Naive thymus-derived CD4-positive, alpha-beta T cell (primary cell): ENCODE data around the gene GPR55. TPM values are rescaled to one million over a fixed set of nuclear protein-coding genes. Genes with fewer than 3 reads are reported as not detected.

Experiments used
- ATAC-seq: fragments of 150-1000 bp; cut with Tn5 transposase; 2 replicates; pipeline ENCODE4 v1.10.0; 2021; ENCODE audit warnings: mild to moderate bottlenecking, moderate library complexity
- CTCF ChIA-PET: fragments of 350-600 bp; sonication (Branson Sonifier 250); formaldehyde crosslinking; loops from one replicate; lab custom pipeline; 2021; ENCODE audit warnings: antibody characterized with exemption; lab: Charles Lee
- POLR2A ChIA-PET: fragments of 350-600 bp; sonication (Branson Sonifier 250); formaldehyde crosslinking; loops from one replicate; lab custom pipeline; 2021; ENCODE audit warnings: antibody characterized with exemption, inconsistent platforms; lab: Charles Lee
- DNase-seq, 9 donors: peaks; one replicate each; pipeline versions ENCODE4 v3.0.0 to v3.0.0-alpha.2; 2020 to 2022; ENCODE audit warnings: mixed read lengths in 1 of 9
- H3K27ac ChIP-seq: one replicate; pipeline ENCODE4 v1.7.0; 2013; ENCODE audit warnings: mild to moderate bottlenecking, low read depth, low read length, moderate library complexity
- H3K27me3 ChIP-seq, 2 donors: one replicate each; pipeline ENCODE4 v1.7.0; 2013; ENCODE audit warnings: low read length in 2 of 2, mild to moderate bottlenecking in 2 of 2, moderate library complexity in 2 of 2; ENCODE audit not compliant: control insufficient read depth in 2 of 2, insufficient read depth in 2 of 2
- H3K36me3 ChIP-seq, 3 experiments: 1 replicate in 2 of 3; 2 replicates in 1 of 3; pipeline ENCODE4 v1.7.0; 2013; ENCODE audit warnings: low read length in 3 of 3, mild to moderate bottlenecking in 3 of 3, moderate library complexity in 1 of 3; ENCODE audit not compliant: insufficient read depth in 3 of 3, control insufficient read depth in 2 of 3
- H3K4me1 ChIP-seq, 2 donors: one replicate each; pipeline ENCODE4 v1.7.0; 2013; ENCODE audit warnings: low read length in 2 of 2, mild to moderate bottlenecking in 2 of 2, moderate library complexity in 1 of 2; ENCODE audit not compliant: control insufficient read depth in 2 of 2, insufficient read depth in 2 of 2
- H3K4me3 ChIP-seq: 2 replicates; pipeline ENCODE4 v1.7.0; 2013; ENCODE audit warnings: mild to moderate bottlenecking, low read length
- H3K9me3 ChIP-seq, 3 experiments: 1 replicate in 2 of 3; 2 replicates in 1 of 3; pipeline ENCODE4 v1.7.0; 2013; ENCODE audit warnings: low read length in 3 of 3; ENCODE audit not compliant: control insufficient read depth in 2 of 3
- H3K27ac Mint-ChIP-seq, 9 donors: one replicate each; pipeline ENCODE4 v1.8.0; 2020 to 2022; ENCODE audit warnings: mixed read lengths in 9 of 9, mild to moderate bottlenecking in 8 of 9, moderate library complexity in 5 of 9, inconsistent platforms in 2 of 9
- H3K27me3 Mint-ChIP-seq, 5 donors: one replicate each; pipeline ENCODE4 v1.8.0; 2021 to 2022; ENCODE audit warnings: mixed read lengths in 5 of 5, mild to moderate bottlenecking in 1 of 5
- H3K36me3 Mint-ChIP-seq, 5 donors: one replicate each; pipeline ENCODE4 v1.8.0; 2020 to 2022; ENCODE audit warnings: mixed read lengths in 5 of 5, mild to moderate bottlenecking in 3 of 5, inconsistent platforms in 1 of 5
- H3K4me1 Mint-ChIP-seq, 7 donors: one replicate each; pipeline ENCODE4 v1.8.0; 2020 to 2022; ENCODE audit warnings: mixed read lengths in 7 of 7, mild to moderate bottlenecking in 3 of 7, inconsistent platforms in 1 of 7
- H3K4me3 Mint-ChIP-seq, 10 donors: one replicate each; pipeline ENCODE4 v1.8.0; 2020 to 2022; ENCODE audit warnings: mild to moderate bottlenecking in 10 of 10, mixed read lengths in 10 of 10, moderate library complexity in 6 of 10, inconsistent platforms in 2 of 10
- H3K9me3 Mint-ChIP-seq, 11 donors: one replicate each; pipeline ENCODE4 v1.8.0; 2020 to 2022; ENCODE audit warnings: mixed read lengths in 11 of 11, mild to moderate bottlenecking in 4 of 11, inconsistent platforms in 1 of 11, moderate library complexity in 1 of 11
- intact Hi-C, 2 donors: fragments of 100-400 bp; cut with micrococcal nuclease; formaldehyde crosslinking; loops; one replicate each; pipeline ENCODE4 v1.15.1; 2023
- polyA plus RNA-seq, 2 donors: library from polyadenylated mRNA; unstranded; fragments of 300-500 nt; fragmentation: Illumina TruSeq; gene quantifications; one replicate each; pipeline ENCODE4 v1.2.3, GENCODE V29; 2021
- total RNA-seq, 6 experiments: library from RNA in 5 of 6; stranded (reverse) in 5 of 6; gene quantifications; 1 replicate in 5 of 6; 2 replicates in 1 of 6; pipeline ENCODE4 v1.2.3 and lab custom pipeline; 2021 to 2026

The GPR55 gene
- total and polyA plus RNA-seq, 7 experiments from 2014 or later: 1.3 to 8.8 (median 1.6) TPM

GRCh38 chr2:230889911-230890601 lies 35.0 kb downstream of the GPR55 start:
- H3K36me3 ChIP-seq: no peaks in the 10 kb centered on the region
- no peak overlapping the region for H3K4me3 ChIP-seq
- DNase-seq (no peak), ATAC-seq (no peak)
- H3K27ac ChIP-seq: no peak overlapping the region
- H3K27me3 Mint-ChIP-seq: peaks cover 10 to 23% (median 17%) of the 10 kb centered on the region in 5 donors
- H3K9me3 ChIP-seq: no peaks in the 10 kb centered on the region
- H3K9me3 Mint-ChIP-seq: peaks cover 0 to 4% (median 0%) of the 10 kb centered on the region in 11 donors
- ChIA-PET POLR2A (no interaction called here), CTCF (no interaction called here)
- H3K36me3 Mint-ChIP-seq: no peaks in the 10 kb centered on the region
- H3K4me1 ChIP-seq: peaks cover 0 to 10% of the 10 kb centered on the region in 2 donors
- H3K27ac Mint-ChIP-seq: no peak overlapping the region
- H3K4me1 Mint-ChIP-seq: peaks cover 6 to 13% (median 7%) of the 10 kb centered on the region in 7 donors
- no peak overlapping the region for H3K4me3 Mint-ChIP-seq
- H3K27me3 ChIP-seq: no peaks in the 10 kb centered on the region
- intact Hi-C loops: no loop called here

- intact Hi-C loops: no loop called here
- CTCF ChIA-PET: no interaction called here
Observed at GRCh38 chr2:230888824-230889400, 36.1 kb downstream of the GPR55 start.

GRCh38 chr2:230887342-230887741 lies 37.7 kb downstream of the GPR55 start:
- Mint-ChIP-seq H3K27me3 (peaks cover 4 to 12% (median 11%) of the 10 kb centered on the region in 5 donors), H3K36me3 (no peaks in the 10 kb centered on the region), H3K27ac (no peak overlapping the region), H3K4me1 (peaks cover 0 to 5% (median 0%) of the 10 kb centered on the region in 7 donors), H3K9me3 (peaks cover 0 to 4% (median 0%) of the 10 kb centered on the region in 11 donors), H3K4me3 (no peak overlapping the region)
- Histone ChIP-seq H3K36me3 (no peaks in the 10 kb centered on the region), H3K9me3 (no peaks in the 10 kb centered on the region), H3K27me3 (no peaks in the 10 kb centered on the region), H3K4me1 (peaks cover 0 to 5% of the 10 kb centered on the region in 2 donors), H3K4me3 (no peak overlapping the region), H3K27ac (no peak overlapping the region)
- DNase-seq (no peak), ATAC-seq (no peak)
- ChIA-PET POLR2A (interaction anchor here (0.6 kb wide), 1 partner anchor 97 kb away, joined by 3 read pairs; no protein-coding TSS in a partner anchor), CTCF (no interaction called here)
- intact Hi-C loops: no loop called here

More at GRCh38 chr2:230888824-230889400, 36.1 kb downstream of the GPR55 start:
- peaks cover 10 to 23% (median 18%) of the 10 kb centered on the region in 5 donors for H3K27me3 Mint-ChIP-seq
- no peaks in the 10 kb centered on the region for H3K36me3 Mint-ChIP-seq
- peaks cover 0 to 4% (median 0%) of the 10 kb centered on the region in 11 donors for H3K9me3 Mint-ChIP-seq
- ATAC-seq (no peak), DNase-seq (no peak)
- Histone ChIP-seq H3K4me3 (no peak overlapping the region), H3K27me3 (no peaks in the 10 kb centered on the region), H3K27ac (no peak overlapping the region), H3K9me3 (no peaks in the 10 kb centered on the region), H3K36me3 (no peaks in the 10 kb centered on the region), H3K4me1 (peaks cover 0 to 2% of the 10 kb centered on the region in 2 donors)
- H3K27ac Mint-ChIP-seq: peak overlapping the region in 1 of 9 donors; percentile 1
- H3K4me3 Mint-ChIP-seq: no peak overlapping the region
- peaks cover 0 to 5% (median 0%) of the 10 kb centered on the region in 7 donors for H3K4me1 Mint-ChIP-seq
- POLR2A ChIA-PET: no interaction called here

GRCh38 chr2:230886671-230887071 lies 38.4 kb downstream of the GPR55 start:
- Mint-ChIP-seq H3K36me3 (no peaks in the 10 kb centered on the region), H3K27ac (no peak overlapping the region), H3K27me3 (peaks cover 0 to 10% (median 8%) of the 10 kb centered on the region in 5 donors), H3K9me3 (peaks cover 0 to 4% (median 0%) of the 10 kb centered on the region in 11 donors), H3K4me3 (no peak overlapping the region), H3K4me1 (peaks cover 0 to 5% (median 0%) of the 10 kb centered on the region in 7 donors)
- peaks cover 0 to 5% of the 10 kb centered on the region in 2 donors for H3K4me1 ChIP-seq
- no peaks in the 10 kb centered on the region for H3K27me3 ChIP-seq
- H3K9me3 ChIP-seq: no peaks in the 10 kb centered on the region
- ATAC-seq (no peak), DNase-seq (no peak)
- no peak overlapping the region for H3K4me3 ChIP-seq
- no peaks in the 10 kb centered on the region for H3K36me3 ChIP-seq
- intact Hi-C loops: no loop called here
- H3K27ac ChIP-seq: no peak overlapping the region
- CTCF ChIA-PET: no interaction called here
- POLR2A ChIA-PET: no interaction called here

- ATAC-seq: no peak
- Histone ChIP-seq H3K36me3 (no peaks in the 10 kb centered on the region), H3K27ac (no peak overlapping the region), H3K4me3 (no peak overlapping the region), H3K27me3 (no peaks in the 10 kb centered on the region), H3K9me3 (no peaks in the 10 kb centered on the region), H3K4me1 (peaks cover 0 to 5% of the 10 kb centered on the region in 2 donors)
- Mint-ChIP-seq H3K27ac (no peak overlapping the region), H3K4me1 (peaks cover 0 to 2% (median 0%) of the 10 kb centered on the region in 7 donors), H3K36me3 (no peaks in the 10 kb centered on the region), H3K4me3 (no peak overlapping the region), H3K27me3 (peaks cover 0 to 6% (median 5%) of the 10 kb centered on the region in 5 donors), H3K9me3 (peaks cover 0 to 2% (median 0%) of the 10 kb centered on the region in 11 donors)
- ChIA-PET CTCF (no interaction called here), POLR2A (no interaction called here)
- intact Hi-C loops: no loop called here
- no peak for DNase-seq
Observed at GRCh38 chr2:230886206-230886605, 38.8 kb downstream of the GPR55 start.

GRCh38 chr2:230885463-230886130 lies 39.4 kb downstream of the GPR55 start:
- Histone ChIP-seq H3K36me3 (no peaks in the 10 kb centered on the region), H3K4me1 (peaks cover 0 to 5% of the 10 kb centered on the region in 2 donors), H3K4me3 (no peak overlapping the region), H3K27ac (no peak overlapping the region), H3K27me3 (no peaks in the 10 kb centered on the region), H3K9me3 (no peaks in the 10 kb centered on the region)
- Mint-ChIP-seq H3K27ac (no peak overlapping the region), H3K36me3 (no peaks in the 10 kb centered on the region), H3K9me3 (peaks cover 0 to 2% (median 0%) of the 10 kb centered on the region in 11 donors), H3K4me1 (peaks cover 0 to 2% (median 0%) of the 10 kb centered on the region in 7 donors), H3K4me3 (no peak overlapping the region), H3K27me3 (peaks cover 0 to 5% (median 4%) of the 10 kb centered on the region in 5 donors)
- DNase-seq (no peak), ATAC-seq (no peak)
- ChIA-PET POLR2A (no interaction called here), CTCF (no interaction called here)
- intact Hi-C loops: no loop called here
